Colonic mucosa (tissue), 4 donors: ENCODE measurements around the gene SLC2A8. TPM values are rescaled to one million over a fixed set of nuclear protein-coding genes. Genes with fewer than 3 reads are reported as not detected.

Experiments
- DNase-seq: peaks from one replicate; pipeline ENCODE4 v3.0.0-alpha.2; 2020
- H3K27ac ChIP-seq: fragments of 200-600 bp; one replicate; pipeline ENCODE4 v1.8.0; 2021
- H3K27me3 ChIP-seq: fragments of 200-600 bp; one replicate; pipeline ENCODE4 v1.8.0; 2021
- H3K36me3 ChIP-seq: fragments of 200-600 bp; one replicate; pipeline ENCODE4 v1.8.0; 2021
- H3K4me1 ChIP-seq: fragments of 200-600 bp; one replicate; pipeline ENCODE4 v1.8.0; 2021; ENCODE audit warnings: mild to moderate bottlenecking
- H3K4me3 ChIP-seq: fragments of 200-600 bp; one replicate; pipeline ENCODE4 v1.8.0; 2021
- H3K9ac ChIP-seq, 2 donors: one replicate each; pipeline ENCODE4 v1.7.0; 2013; ENCODE audit warnings: control low read depth in 2 of 2, low read depth in 2 of 2, low read length in 2 of 2
- H3K9me3 ChIP-seq: fragments of 200-600 bp; one replicate; pipeline ENCODE4 v1.8.0; 2021
- CTCF ChIP-seq: fragments of 200-600 bp; IDR thresholded peaks from one replicate; pipeline ENCODE4 v1.8.0; 2022; ENCODE audit warnings: antibody characterized with exemption, mild to moderate bottlenecking
- intact Hi-C: fragments of 100-400 bp; cut with DNase I; formaldehyde crosslinking; loops from one replicate; pipeline ENCODE4 v1.14.1; 2022
- total RNA-seq, 2 donors: library from RNA; stranded (reverse); fragmentation: NEBNext Ultra II Directional in 1 of 2; extraction: Animal tissue kit (Norgen Biotek cat#: 25700) in 1 of 2; gene quantifications; one replicate each; pipeline ENCODE4 v1.2.1, GENCODE V29; 2021
- donor health status: healthy.
- donor health status: DM: no; HTN: no; CAD: no.
- donor health status: DM: no; HTN: no; CAD: no.

Gene SLC2A8
- total RNA-seq, 2 donors from 2014 or later = 20.4 to 33.6 TPM

- TF ChIP-seq CTCF = no peak
- Histone ChIP-seq H3K4me1 (peaks cover 9% of the 10 kb centered on the region), H3K9me3 (no peaks in the 10 kb centered on the region), H3K4me3 (peak within 1 kb of the TSS; percentile 96), H3K27ac (peak within 1 kb of the TSS; percentile 95), H3K27me3 (no peaks in the 10 kb centered on the region), H3K36me3 (peaks cover 22% of the 10 kb centered on the region), H3K9ac (peak within 1 kb of the TSS; percentile 86 to 95)
- intact Hi-C loops = no loop called here
- peak; percentile 98 for DNase-seq
Measured at GRCh38 chr9:127450830-127451607, 54.0 kb downstream of the SLC2A8 start, which contains the start of the genes LRSAM1 and RPL12. LRSAM1 (plus strand) TSS chr9:127451510; CDS start chr9:127454528, 3,018 bp downstream. RPL12 (minus strand) TSS chr9:127451406; CDS start chr9:127451317, 89 bp downstream.

GRCh38 chr9:127451608-127451857 is 54.6 kb downstream of the SLC2A8 start:
- intact Hi-C loops = no loop called here
- Histone ChIP-seq H3K27me3 (no peaks in the 10 kb centered on the region), H3K4me3 (peak overlapping the region; percentile 96), H3K27ac (peak overlapping the region; percentile 95), H3K4me1 (peaks cover 9% of the 10 kb centered on the region), H3K9me3 (no peaks in the 10 kb centered on the region), H3K9ac (peak overlapping the region; percentile 86 to 95), H3K36me3 (peaks cover 22% of the 10 kb centered on the region)
- TF ChIP-seq CTCF = no peak
- DNase-seq = no peak

GRCh38 chr9:127451858-127452656 is 55.1 kb downstream of the SLC2A8 start:
- H3K27me3 ChIP-seq = no peaks in the 10 kb centered on the region
- peak overlapping the region; percentile 96 for H3K4me3 ChIP-seq
- peak overlapping the region; percentile 95 for H3K27ac ChIP-seq
- no peak for TF ChIP-seq CTCF
- H3K9me3 ChIP-seq = no peaks in the 10 kb centered on the region
- H3K36me3 ChIP-seq = peaks cover 16% of the 10 kb centered on the region
- H3K4me1 ChIP-seq = peaks cover 9% of the 10 kb centered on the region
- intact Hi-C loops = no loop called here
- DNase-seq = peak; percentile 68
- peak overlapping the region; percentile 86 to 95 for H3K9ac ChIP-seq

GRCh38 chr9:127452691-127453090 is 55.7 kb downstream of the SLC2A8 start:
- H3K4me1 ChIP-seq = peaks cover 9% of the 10 kb centered on the region

More at GRCh38 chr9:127452691-127453090, 55.7 kb downstream of the SLC2A8 start:
- no peaks in the 10 kb centered on the region for H3K27me3 ChIP-seq
- DNase-seq = peak; percentile 90
- H3K9me3 ChIP-seq = no peaks in the 10 kb centered on the region
- no peak for TF ChIP-seq CTCF
- peaks cover 10% of the 10 kb centered on the region for H3K36me3 ChIP-seq
- peak overlapping the region; percentile 95 for H3K27ac ChIP-seq
- intact Hi-C loops = no loop called here
- H3K4me3 ChIP-seq = no peak overlapping the region
- peak overlapping the region in 1 of 2 donors; percentile 95 for H3K9ac ChIP-seq
